WTC11 (cell line): ENCODE measurements around the gene SLC6A20. TPM values are rescaled to one million over a fixed set of nuclear protein-coding genes. Genes with fewer than 3 reads are reported as not detected.

Experiments used
- ATAC-seq: fragments of 200-7000 bp; cut with Tn5 transposase; 2 replicates; pipeline ENCODE4 v1.10.0; 2021; ENCODE audit warnings: mild to moderate bottlenecking, moderate library complexity
- CTCF ChIA-PET: fragments of 300-600 bp; sonication (Branson Sonifier 250); formaldehyde crosslinking; loops from one replicate; lab custom pipeline; 2021; ENCODE audit warnings: antibody characterized with exemption; lab: Charles Lee
- POLR2A ChIA-PET: fragments of 350-600 bp; sonication (Branson Sonifier 250); formaldehyde crosslinking; loops from one replicate; lab custom pipeline; 2021; ENCODE audit warnings: antibody characterized with exemption; lab: Charles Lee
- DNase-seq: peaks from one replicate; pipeline ENCODE4 v3.0.0; 2021; ENCODE audit warnings: low spot score
- H3K27ac Mint-ChIP-seq: 2 replicates; pipeline ENCODE4 v1.8.0; 2021; ENCODE audit warnings: mixed read lengths
- H3K27me3 Mint-ChIP-seq: 2 replicates; pipeline ENCODE4 v1.8.0; 2021; ENCODE audit warnings: low read depth, mild to moderate bottlenecking, moderate library complexity, mixed read lengths
- H3K36me3 Mint-ChIP-seq: 2 replicates; pipeline ENCODE4 v1.8.0; 2021; ENCODE audit warnings: mixed read lengths
- H3K4me1 Mint-ChIP-seq: 2 replicates; pipeline ENCODE4 v1.8.0; 2022; ENCODE audit warnings: mixed read lengths
- H3K4me3 Mint-ChIP-seq: 2 replicates; pipeline ENCODE4 v1.8.0; 2021; ENCODE audit warnings: mild to moderate bottlenecking, moderate library complexity, mixed read lengths
- H3K9me3 Mint-ChIP-seq: 2 replicates; pipeline ENCODE4 v1.8.0; 2021; ENCODE audit warnings: mixed read lengths
- CREM ChIP-seq: sonication (generic); formaldehyde crosslinking; IDR thresholded peaks from 2 replicates; pipeline ENCODE4 v1.8.1; 2022; ENCODE audit warnings: mild to moderate bottlenecking, missing genetic modification reagents, moderate library complexity
- E2F1 ChIP-seq: sonication (generic); formaldehyde crosslinking; IDR thresholded peaks from 2 replicates; pipeline ENCODE4 v1.8.0; 2022; ENCODE audit warnings: mild to moderate bottlenecking, missing genetic modification reagents
- ELF4 ChIP-seq: sonication (generic); formaldehyde crosslinking; IDR thresholded peaks from 2 replicates; pipeline ENCODE4 v1.8.1; 2022; ENCODE audit warnings: low read depth, mild to moderate bottlenecking, moderate library complexity, missing genetic modification reagents
- ESRRA ChIP-seq: sonication (generic); formaldehyde crosslinking; IDR thresholded peaks from 2 replicates; pipeline ENCODE4 v1.8.1; 2022; ENCODE audit warnings: mild to moderate bottlenecking, missing genetic modification reagents, borderline replicate concordance
- FOXK1 ChIP-seq: sonication (generic); formaldehyde crosslinking; IDR thresholded peaks from 2 replicates; pipeline ENCODE4 v1.8.0; 2022; ENCODE audit warnings: mild to moderate bottlenecking, moderate library complexity, missing genetic modification reagents
- GRHL2 ChIP-seq: fragments of 250-450 bp; sonication (Bioruptor Pico); IDR thresholded peaks from 2 replicates; pipeline ENCODE4 v1.8.0; 2022; ENCODE audit warnings: mild to moderate bottlenecking, moderate library complexity; ENCODE audit not compliant: insufficient replicate concordance, severe bottlenecking
- GTF2I ChIP-seq: fragments of 250-450 bp; sonication (Bioruptor Pico); conservative IDR thresholded peaks from 2 replicates; pipeline ENCODE4 v1.4.0; 2021; ENCODE audit warnings: mild to moderate bottlenecking
- IRF1 ChIP-seq: sonication (generic); formaldehyde crosslinking; IDR thresholded peaks from 2 replicates; pipeline ENCODE4 v1.8.0; 2023; ENCODE audit warnings: missing genetic modification reagents
- JAZF1 ChIP-seq: fragments of 250-450 bp; sonication (Bioruptor Pico); IDR thresholded peaks from 2 replicates; pipeline ENCODE4 v1.9.0; 2021; ENCODE audit warnings: moderate library complexity, mild to moderate bottlenecking, inconsistent platforms
- MXD4 ChIP-seq: fragments of 250-450 bp; sonication (Bioruptor Pico); IDR thresholded peaks from 2 replicates; pipeline ENCODE4 v1.8.0; 2021; ENCODE audit warnings: mild to moderate bottlenecking, moderate library complexity, borderline replicate concordance
- MYBL2 ChIP-seq: sonication (generic); formaldehyde crosslinking; IDR thresholded peaks from 2 replicates; pipeline ENCODE4 v1.8.1; 2023; ENCODE audit warnings: mild to moderate bottlenecking, moderate library complexity, missing genetic modification reagents
- NFYB ChIP-seq: sonication (generic); formaldehyde crosslinking; conservative IDR thresholded peaks from 2 replicates; pipeline ENCODE4 v1.8.0; 2022; ENCODE audit warnings: low read depth, missing genetic modification reagents
- NR3C1 ChIP-seq: sonication (generic); formaldehyde crosslinking; conservative IDR thresholded peaks from 2 replicates; pipeline ENCODE4 v1.8.1; 2023; ENCODE audit warnings: low read depth, mild to moderate bottlenecking, missing genetic modification reagents
- PRRX2 ChIP-seq: fragments of 250-450 bp; sonication (Bioruptor Pico); IDR thresholded peaks from 2 replicates; pipeline ENCODE4 v1.8.0; 2021; ENCODE audit warnings: mild to moderate bottlenecking
- TCF7 ChIP-seq: sonication (generic); formaldehyde crosslinking; IDR thresholded peaks from 2 replicates; pipeline ENCODE4 v1.8.0; 2022; ENCODE audit warnings: mild to moderate bottlenecking, low read depth, missing genetic modification reagents, moderate library complexity
- ZNF138 ChIP-seq: sonication (generic); formaldehyde crosslinking; conservative IDR thresholded peaks from 2 replicates; pipeline ENCODE4 v1.8.1; 2022; ENCODE audit warnings: mild to moderate bottlenecking, moderate library complexity, missing genetic modification reagents
- ZNF232 ChIP-seq: sonication (generic); formaldehyde crosslinking; IDR thresholded peaks from 2 replicates; pipeline ENCODE4 v1.8.0; 2022; ENCODE audit warnings: mild to moderate bottlenecking, missing genetic modification reagents
- ZSCAN18 ChIP-seq: fragments of 250-450 bp; sonication (Bioruptor Pico); IDR thresholded peaks from 2 replicates; pipeline ENCODE4 v2.1.2; 2022; ENCODE audit warnings: mild to moderate bottlenecking, moderate library complexity
- total RNA-seq: library from RNA; stranded (reverse); gene quantifications from 3 replicates; pipeline ENCODE4 v1.2.3, GENCODE V29; 2021
- TF ChIP-seq, protein P1 (sequence below): sonication (generic); formaldehyde crosslinking; IDR thresholded peaks from 2 replicates; pipeline ENCODE4 v1.8.0; 2023; ENCODE audit warnings: missing genetic modification reagents, mild to moderate bottlenecking, borderline replicate concordance
- TF ChIP-seq, protein P2 (sequence below): sonication (generic); formaldehyde crosslinking; IDR thresholded peaks from 2 replicates; pipeline ENCODE4 v1.8.1; 2023; ENCODE audit warnings: mild to moderate bottlenecking, missing genetic modification reagents
- TF ChIP-seq, protein P3 (sequence below): sonication (generic); formaldehyde crosslinking; IDR thresholded peaks from 2 replicates; pipeline ENCODE4 v1.8.1; 2022; ENCODE audit warnings: low read depth, missing genetic modification reagents, borderline replicate concordance
- TF ChIP-seq, protein P4 (sequence below): fragments of 250-450 bp; sonication (Bioruptor Pico); conservative IDR thresholded peaks from 2 replicates; pipeline ENCODE4 v1.9.0; 2021; ENCODE audit warnings: mild to moderate bottlenecking

Gene SLC6A20
- total RNA-seq, 1 experiment from 2014 or later: 0.26 TPM

- H3K9me3 Mint-ChIP-seq: peaks cover 14% of the 10 kb centered on the region
- TF ChIP-seq GTF2I (CRISPR knock-in tag) (no peak), ZNF138 (no peak), GRHL2 (no peak), NR3C1 (no peak), ZNF232 (CRISPR knock-in tag) (no peak), ESRRA (CRISPR knock-in tag) (no peak), NFYB (CRISPR knock-in tag) (no peak), CREM (no peak), JAZF1 (CRISPR knock-in tag) (no peak), IRF1 (no peak)
- TF ChIP-seq, protein P1, sequence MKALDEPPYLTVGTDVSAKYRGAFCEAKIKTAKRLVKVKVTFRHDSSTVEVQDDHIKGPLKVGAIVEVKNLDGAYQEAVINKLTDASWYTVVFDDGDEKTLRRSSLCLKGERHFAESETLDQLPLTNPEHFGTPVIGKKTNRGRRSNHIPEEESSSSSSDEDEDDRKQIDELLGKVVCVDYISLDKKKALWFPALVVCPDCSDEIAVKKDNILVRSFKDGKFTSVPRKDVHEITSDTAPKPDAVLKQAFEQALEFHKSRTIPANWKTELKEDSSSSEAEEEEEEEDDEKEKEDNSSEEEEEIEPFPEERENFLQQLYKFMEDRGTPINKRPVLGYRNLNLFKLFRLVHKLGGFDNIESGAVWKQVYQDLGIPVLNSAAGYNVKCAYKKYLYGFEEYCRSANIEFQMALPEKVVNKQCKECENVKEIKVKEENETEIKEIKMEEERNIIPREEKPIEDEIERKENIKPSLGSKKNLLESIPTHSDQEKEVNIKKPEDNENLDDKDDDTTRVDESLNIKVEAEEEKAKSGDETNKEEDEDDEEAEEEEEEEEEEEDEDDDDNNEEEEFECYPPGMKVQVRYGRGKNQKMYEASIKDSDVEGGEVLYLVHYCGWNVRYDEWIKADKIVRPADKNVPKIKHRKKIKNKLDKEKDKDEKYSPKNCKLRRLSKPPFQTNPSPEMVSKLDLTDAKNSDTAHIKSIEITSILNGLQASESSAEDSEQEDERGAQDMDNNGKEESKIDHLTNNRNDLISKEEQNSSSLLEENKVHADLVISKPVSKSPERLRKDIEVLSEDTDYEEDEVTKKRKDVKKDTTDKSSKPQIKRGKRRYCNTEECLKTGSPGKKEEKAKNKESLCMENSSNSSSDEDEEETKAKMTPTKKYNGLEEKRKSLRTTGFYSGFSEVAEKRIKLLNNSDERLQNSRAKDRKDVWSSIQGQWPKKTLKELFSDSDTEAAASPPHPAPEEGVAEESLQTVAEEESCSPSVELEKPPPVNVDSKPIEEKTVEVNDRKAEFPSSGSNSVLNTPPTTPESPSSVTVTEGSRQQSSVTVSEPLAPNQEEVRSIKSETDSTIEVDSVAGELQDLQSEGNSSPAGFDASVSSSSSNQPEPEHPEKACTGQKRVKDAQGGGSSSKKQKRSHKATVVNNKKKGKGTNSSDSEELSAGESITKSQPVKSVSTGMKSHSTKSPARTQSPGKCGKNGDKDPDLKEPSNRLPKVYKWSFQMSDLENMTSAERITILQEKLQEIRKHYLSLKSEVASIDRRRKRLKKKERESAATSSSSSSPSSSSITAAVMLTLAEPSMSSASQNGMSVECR (CRISPR knock-in tag): no peak
- TF ChIP-seq, protein P2, sequence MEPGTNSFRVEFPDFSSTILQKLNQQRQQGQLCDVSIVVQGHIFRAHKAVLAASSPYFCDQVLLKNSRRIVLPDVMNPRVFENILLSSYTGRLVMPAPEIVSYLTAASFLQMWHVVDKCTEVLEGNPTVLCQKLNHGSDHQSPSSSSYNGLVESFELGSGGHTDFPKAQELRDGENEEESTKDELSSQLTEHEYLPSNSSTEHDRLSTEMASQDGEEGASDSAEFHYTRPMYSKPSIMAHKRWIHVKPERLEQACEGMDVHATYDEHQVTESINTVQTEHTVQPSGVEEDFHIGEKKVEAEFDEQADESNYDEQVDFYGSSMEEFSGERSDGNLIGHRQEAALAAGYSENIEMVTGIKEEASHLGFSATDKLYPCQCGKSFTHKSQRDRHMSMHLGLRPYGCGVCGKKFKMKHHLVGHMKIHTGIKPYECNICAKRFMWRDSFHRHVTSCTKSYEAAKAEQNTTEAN: no peak
- ATAC-seq: no peak
- H3K27ac Mint-ChIP-seq: no peak overlapping the region
- H3K4me1 Mint-ChIP-seq: peaks cover 17% of the 10 kb centered on the region
- H3K27me3 Mint-ChIP-seq: peaks cover 6% of the 10 kb centered on the region; the same call in 1 of the 2 replicates
- ChIA-PET CTCF (interaction anchor here (1.0 to 1.2 kb wide), 2 partner anchors 28 to 70 kb away, joined by 3 to 5 read pairs; no protein-coding TSS in a partner anchor), POLR2A (no interaction called here)
- no peak overlapping the region for H3K4me3 Mint-ChIP-seq
- no peak for DNase-seq
- peaks cover 6% of the 10 kb centered on the region for H3K36me3 Mint-ChIP-seq
Measured at GRCh38 chr3:45762647-45763302, 33.6 kb downstream of the SLC6A20 start.

GRCh38 chr3:45761831-45762230 is 34.5 kb downstream of the SLC6A20 start:
- peaks cover 6% of the 10 kb centered on the region; the same call in 1 of the 2 replicates for H3K27me3 Mint-ChIP-seq
- ChIA-PET POLR2A (no interaction called here), CTCF (interaction anchor here (0.8 to 1.7 kb wide), 3 partner anchors 15 to 89 kb away, joined by 3 to 9 read pairs (median 3); no protein-coding TSS in a partner anchor)
- no peaks in the 10 kb centered on the region for H3K36me3 Mint-ChIP-seq
- DNase-seq (no peak), ATAC-seq (no peak)
- peaks cover 20% of the 10 kb centered on the region for H3K4me1 Mint-ChIP-seq
- no peak overlapping the region for H3K4me3 Mint-ChIP-seq
- no peak overlapping the region for H3K27ac Mint-ChIP-seq
- peaks cover 5% of the 10 kb centered on the region; the same call in 1 of the 2 replicates for H3K9me3 Mint-ChIP-seq
- TF ChIP-seq, protein P3, sequence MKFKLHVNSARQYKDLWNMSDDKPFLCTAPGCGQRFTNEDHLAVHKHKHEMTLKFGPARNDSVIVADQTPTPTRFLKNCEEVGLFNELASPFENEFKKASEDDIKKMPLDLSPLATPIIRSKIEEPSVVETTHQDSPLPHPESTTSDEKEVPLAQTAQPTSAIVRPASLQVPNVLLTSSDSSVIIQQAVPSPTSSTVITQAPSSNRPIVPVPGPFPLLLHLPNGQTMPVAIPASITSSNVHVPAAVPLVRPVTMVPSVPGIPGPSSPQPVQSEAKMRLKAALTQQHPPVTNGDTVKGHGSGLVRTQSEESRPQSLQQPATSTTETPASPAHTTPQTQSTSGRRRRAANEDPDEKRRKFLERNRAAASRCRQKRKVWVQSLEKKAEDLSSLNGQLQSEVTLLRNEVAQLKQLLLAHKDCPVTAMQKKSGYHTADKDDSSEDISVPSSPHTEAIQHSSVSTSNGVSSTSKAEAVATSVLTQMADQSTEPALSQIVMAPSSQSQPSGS: no peak
- no peak for TF ChIP-seq PRRX2 (CRISPR knock-in tag)
- TF ChIP-seq FOXK1 (CRISPR knock-in tag): no peak
- TF ChIP-seq MXD4: no peak
- TF ChIP-seq ZSCAN18 (CRISPR knock-in tag): no peak
- no peak for TF ChIP-seq E2F1 (CRISPR knock-in tag)
- no peak for TF ChIP-seq ELF4 (CRISPR knock-in tag)
- TF ChIP-seq, protein P4, sequence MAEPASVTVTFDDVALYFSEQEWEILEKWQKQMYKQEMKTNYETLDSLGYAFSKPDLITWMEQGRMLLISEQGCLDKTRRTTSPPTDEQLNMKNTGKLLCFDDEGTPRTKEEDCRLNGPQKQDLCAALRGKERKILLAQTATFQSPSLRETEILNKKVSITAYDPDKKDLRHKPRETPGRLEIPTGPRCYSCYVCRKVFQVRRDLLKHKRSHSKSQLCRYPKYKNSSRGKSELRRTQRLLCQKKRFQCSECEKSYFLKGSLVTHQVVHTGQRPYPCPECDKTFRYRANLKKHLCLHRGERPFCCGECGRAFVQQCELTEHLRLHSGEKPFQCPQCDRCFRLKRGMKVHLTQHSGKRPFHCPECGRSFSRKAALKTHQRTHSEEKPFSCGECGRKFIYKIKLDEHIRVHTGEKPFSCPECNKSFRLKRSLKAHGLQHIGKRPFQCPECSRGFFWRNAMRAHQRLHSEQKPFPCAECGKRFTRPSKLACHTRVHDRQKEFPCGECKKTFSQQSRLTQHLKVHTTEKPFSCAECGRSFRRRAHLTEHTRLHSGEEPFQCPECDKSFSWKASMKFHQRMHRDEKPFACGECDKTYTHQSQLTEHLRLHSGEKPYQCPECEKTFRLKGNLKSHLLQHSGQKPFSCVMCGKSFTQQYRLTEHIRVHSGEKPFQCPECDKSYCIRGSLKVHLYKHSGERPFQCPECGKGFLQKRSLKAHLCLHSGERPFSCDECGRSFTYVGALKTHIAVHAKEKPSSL (CRISPR knock-in tag): no peak
- no peak for TF ChIP-seq MYBL2
- no peak for TF ChIP-seq TCF7 (CRISPR knock-in tag)
